Upper lobe of left lung (tissue), 4 donors: Measurements from ENCODE around the gene XRCC5.

Source experiments
- EP300 ChIP-seq, 4 donors: sonication (generic); formaldehyde crosslinking; IDR thresholded peaks; one replicate each; pipeline ENCODE4 v1.5.1; 2017; ENCODE audit warnings: antibody characterized with exemption in 4 of 4, control low read depth in 2 of 4
- POLR2AphosphoS5 ChIP-seq, 2 donors: sonication (generic); formaldehyde crosslinking; IDR thresholded peaks; one replicate each; pipeline ENCODE4 v1.5.1; 2017; ENCODE audit warnings: antibody characterized with exemption in 2 of 2

DNA sequence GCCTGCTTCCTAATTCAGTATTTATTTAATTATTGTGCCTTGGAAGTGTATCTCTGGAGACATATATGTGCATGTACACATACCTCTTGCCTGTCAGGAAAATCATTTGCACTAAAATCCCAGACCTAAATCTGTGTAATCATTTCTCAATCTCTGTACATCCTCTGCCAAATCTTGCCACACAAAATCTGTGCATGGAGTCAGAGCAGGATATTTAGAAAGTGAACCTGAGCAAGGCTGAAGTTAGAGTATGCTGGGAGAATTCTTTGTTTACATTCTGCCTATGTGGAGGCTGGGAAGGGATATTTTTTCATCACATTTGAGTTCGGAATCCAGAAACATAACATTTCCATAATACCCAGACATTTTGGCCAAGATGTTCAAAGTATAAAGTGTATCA, 9.3 kb downstream of the XRCC5 start:
- TF ChIP-seq EP300 (IDR thresholded peaks at IDR 0.05): no peak
- no peak for TF ChIP-seq POLR2AphosphoS5 (IDR thresholded peaks at IDR 0.05)
